Measurements from ENCODE around the gene KIAA1217. TPM values are rescaled to one million over a fixed set of nuclear protein-coding genes. Genes with fewer than 3 reads are reported as not detected.

The KIAA1217 gene
- total RNA-seq, 1 experiment from 2014 or later, result 76.2 TPM

DNA sequence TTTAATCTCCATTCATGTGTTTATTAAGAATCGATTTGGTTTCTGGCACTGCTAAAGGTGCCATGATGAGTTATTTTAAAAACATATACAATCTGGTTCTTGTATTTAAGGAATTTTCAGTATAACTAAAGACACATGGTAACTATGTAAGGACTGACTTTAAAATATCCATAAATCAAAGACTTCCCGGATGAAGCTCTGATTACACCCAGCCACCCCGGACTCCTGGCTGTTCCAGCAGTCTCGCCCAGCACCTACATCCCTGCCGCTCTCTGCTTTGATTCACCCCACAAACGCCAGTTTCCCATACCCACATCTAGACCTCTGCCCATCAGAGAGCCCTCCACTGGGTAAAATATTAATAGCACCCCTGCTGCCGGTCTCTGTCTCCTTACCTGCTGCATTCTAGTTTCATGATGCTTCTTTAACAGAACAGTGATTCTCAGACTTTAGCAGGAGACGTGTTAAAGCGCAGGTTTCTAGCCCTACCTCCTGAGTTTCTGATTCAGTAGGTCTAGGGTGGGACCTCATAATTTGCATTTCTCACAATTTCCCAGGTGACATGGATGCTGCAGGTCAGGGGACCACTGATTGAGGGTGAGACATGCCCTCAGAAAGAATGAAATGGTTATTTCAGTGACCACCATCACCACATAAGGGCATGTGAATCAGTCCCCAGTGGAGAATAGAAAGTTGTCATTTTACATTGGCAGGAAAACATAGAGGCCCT is 185.7 kb downstream of the KIAA1217 start:
- DNase-seq (ENCODE audit: low spot score), result no peak
- Histone ChIP-seq H3K9me3 (ENCODE audit: low read depth, low read length, poor library complexity, severe bottlenecking) (no peaks in the 10 kb centered on the region), H3K4me3 (ENCODE audit: low read depth, low read length, poor library complexity, severe bottlenecking) (no peak overlapping the region), H3K4me1 (ENCODE audit: insufficient read depth, low read length, poor library complexity, severe bottlenecking) (peaks cover 50% of the 10 kb centered on the region), H3K27me3 (replicated peaks; ENCODE audit: insufficient read depth, low read depth, low read length, poor library complexity) (no peaks in the 10 kb centered on the region), H3K36me3 (ENCODE audit: insufficient read depth, low read length, poor library complexity, severe bottlenecking) (no peaks in the 10 kb centered on the region), H3K27ac (ENCODE audit: low read depth, low read length, poor library complexity, severe bottlenecking) (peak overlapping the region; percentile 100)
- ChIA-PET CTCF (no interaction called here), POLR2A (ENCODE audit: low non-redundant PET) (no interaction called here)
- TF ChIP-seq EZH2 (IDR thresholded peaks at IDR 0.05; ENCODE audit: borderline replicate concordance, low read depth, low read length, poor library complexity, severe bottlenecking), result no peak
- TF ChIP-seq, protein P1, sequence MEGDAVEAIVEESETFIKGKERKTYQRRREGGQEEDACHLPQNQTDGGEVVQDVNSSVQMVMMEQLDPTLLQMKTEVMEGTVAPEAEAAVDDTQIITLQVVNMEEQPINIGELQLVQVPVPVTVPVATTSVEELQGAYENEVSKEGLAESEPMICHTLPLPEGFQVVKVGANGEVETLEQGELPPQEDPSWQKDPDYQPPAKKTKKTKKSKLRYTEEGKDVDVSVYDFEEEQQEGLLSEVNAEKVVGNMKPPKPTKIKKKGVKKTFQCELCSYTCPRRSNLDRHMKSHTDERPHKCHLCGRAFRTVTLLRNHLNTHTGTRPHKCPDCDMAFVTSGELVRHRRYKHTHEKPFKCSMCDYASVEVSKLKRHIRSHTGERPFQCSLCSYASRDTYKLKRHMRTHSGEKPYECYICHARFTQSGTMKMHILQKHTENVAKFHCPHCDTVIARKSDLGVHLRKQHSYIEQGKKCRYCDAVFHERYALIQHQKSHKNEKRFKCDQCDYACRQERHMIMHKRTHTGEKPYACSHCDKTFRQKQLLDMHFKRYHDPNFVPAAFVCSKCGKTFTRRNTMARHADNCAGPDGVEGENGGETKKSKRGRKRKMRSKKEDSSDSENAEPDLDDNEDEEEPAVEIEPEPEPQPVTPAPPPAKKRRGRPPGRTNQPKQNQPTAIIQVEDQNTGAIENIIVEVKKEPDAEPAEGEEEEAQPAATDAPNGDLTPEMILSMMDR (conservative IDR thresholded peaks at IDR 0.05; ENCODE audit: low read depth, low read length), result 0 out of 2 replicates have a peak, but pooled peaks have one; percentile 12
- no TSS peak for BruUV-seq (replicated peaks)
- intact Hi-C loops (cut with micrococcal nuclease; ENCODE audit: unreplicated experiment), result loop anchor here (5.0 kb wide), 1 partner anchor 68 kb away; no protein-coding TSS in a partner anchor

DNA sequence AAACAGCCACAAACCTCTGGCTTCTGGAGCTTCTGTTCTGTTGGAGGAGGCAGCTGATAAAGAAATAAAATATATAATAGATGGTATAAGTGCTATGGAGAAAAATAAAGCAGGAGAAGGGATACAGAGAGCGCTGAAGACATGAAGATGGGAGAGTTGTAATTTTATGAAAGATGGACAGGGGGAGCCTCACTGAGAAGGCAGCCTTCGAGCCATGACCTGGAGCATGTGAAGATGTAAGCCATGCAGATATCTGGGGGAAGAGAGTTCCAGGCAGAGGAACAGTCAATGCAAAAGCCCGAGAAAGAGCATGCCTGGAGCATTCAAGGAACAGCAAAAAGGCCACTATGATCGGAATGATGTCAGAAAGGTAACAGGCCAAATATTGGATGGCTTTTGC is 187.5 kb downstream of the KIAA1217 start:
- H3K27ac ChIP-seq (ENCODE audit: low read depth, low read length, poor library complexity, severe bottlenecking), result no peak overlapping the region
- intact Hi-C loops (cut with micrococcal nuclease; ENCODE audit: unreplicated experiment), result no loop called here
- H3K36me3 ChIP-seq (ENCODE audit: insufficient read depth, low read length, poor library complexity, severe bottlenecking), result no peaks in the 10 kb centered on the region
- CTCF ChIA-PET, result no interaction called here
- H3K4me3 ChIP-seq (ENCODE audit: low read depth, low read length, poor library complexity, severe bottlenecking), result no peak overlapping the region
- peak; percentile 50 for DNase-seq (ENCODE audit: low spot score)
- no TSS peak for BruUV-seq (replicated peaks)
- no peak for TF ChIP-seq EZH2 (IDR thresholded peaks at IDR 0.05; ENCODE audit: borderline replicate concordance, low read depth, low read length, poor library complexity, severe bottlenecking)
- TF ChIP-seq, protein P1 (conservative IDR thresholded peaks at IDR 0.05; ENCODE audit: low read depth, low read length), result peak; percentile 44; the same call in 1 of the 2 replicates
- POLR2A ChIA-PET (ENCODE audit: low non-redundant PET), result no interaction called here
- no peaks in the 10 kb centered on the region for H3K9me3 ChIP-seq (ENCODE audit: low read depth, low read length, poor library complexity, severe bottlenecking)
- H3K4me1 ChIP-seq (ENCODE audit: insufficient read depth, low read length, poor library complexity, severe bottlenecking), result peaks cover 36% of the 10 kb centered on the region
- no peaks in the 10 kb centered on the region for H3K27me3 ChIP-seq (replicated peaks; ENCODE audit: insufficient read depth, low read depth, low read length, poor library complexity)

DNA sequence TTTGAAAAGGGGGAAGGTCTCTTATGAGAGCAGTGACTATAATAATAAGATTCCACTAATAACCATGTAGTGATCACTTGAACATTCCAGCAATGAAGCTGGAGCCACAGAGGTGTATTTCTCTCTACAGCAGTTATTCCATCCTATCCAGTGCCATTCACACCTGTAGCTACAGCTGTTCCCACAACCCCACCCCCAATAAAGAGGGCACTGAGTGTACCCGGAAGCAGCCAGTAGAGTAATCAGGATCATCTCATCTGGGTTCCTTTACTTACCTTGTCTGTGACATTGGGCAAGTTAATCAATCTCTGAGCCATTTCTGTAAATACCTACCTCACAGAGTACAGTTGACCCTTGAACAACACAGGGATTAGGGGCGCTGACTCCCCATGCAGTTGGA is 188.7 kb downstream of the KIAA1217 start:
- POLR2A ChIA-PET (ENCODE audit: low non-redundant PET), result interaction anchor here (0.7 kb wide), 1 partner anchor 102 kb away, joined by 3 read pairs; no protein-coding TSS in a partner anchor
- H3K36me3 ChIP-seq (ENCODE audit: insufficient read depth, low read length, poor library complexity, severe bottlenecking), result no peaks in the 10 kb centered on the region
- H3K27me3 ChIP-seq (replicated peaks; ENCODE audit: insufficient read depth, low read depth, low read length, poor library complexity), result no peaks in the 10 kb centered on the region
- H3K4me3 ChIP-seq (ENCODE audit: low read depth, low read length, poor library complexity, severe bottlenecking), result no peak overlapping the region
- CTCF ChIA-PET, result no interaction called here
- H3K9me3 ChIP-seq (ENCODE audit: low read depth, low read length, poor library complexity, severe bottlenecking), result no peaks in the 10 kb centered on the region
- no peak for DNase-seq (ENCODE audit: low spot score)
- BruUV-seq (replicated peaks), result no TSS peak
- intact Hi-C loops (cut with micrococcal nuclease; ENCODE audit: unreplicated experiment), result no loop called here
- TF ChIP-seq EZH2 (IDR thresholded peaks at IDR 0.05; ENCODE audit: borderline replicate concordance, low read depth, low read length, poor library complexity, severe bottlenecking), result no peak
- TF ChIP-seq, protein P1 (conservative IDR thresholded peaks at IDR 0.05; ENCODE audit: low read depth, low read length), result no peak
- no peak overlapping the region for H3K27ac ChIP-seq (ENCODE audit: low read depth, low read length, poor library complexity, severe bottlenecking)
- H3K4me1 ChIP-seq (ENCODE audit: insufficient read depth, low read length, poor library complexity, severe bottlenecking), result peaks cover 23% of the 10 kb centered on the region
